AG04450 (cell line): ENCODE results near the gene CRTAP. TPM values are rescaled to one million over a fixed set of nuclear protein-coding genes. Genes with fewer than 3 reads are reported as not detected.

Experiments used
- polyA plus RNA-seq: library from polyadenylated mRNA; depleted of rRNA; stranded (reverse); fragments of >200 nt; gene quantifications from 2 replicates; pipeline ENCODE4 v1.2.3, GENCODE V29; 2011; rRNA removed
- small RNA-seq: library from RNA; depleted of rRNA; stranded (forward); fragments of <200 nt; gene quantifications from one replicate; pipeline ENCODE3, GENCODE V24; 2012; ENCODE audit warnings: low read depth; ENCODE audit not compliant: insufficient read length

The CRTAP gene
- polyA plus RNA-seq, 1 experiment, result 338 TPM

Small RNAs within 50 kb of the gene (small RNA-seq; reads per million reads assigned to genes)
- not detected for gene AC123900.1
- gene RN7SL296P, result not detected
- not detected for gene SUMO2P10

Other genes with a start within 250 kb of the CRTAP start
- gene CCR4, start 162.4 kb upstream of the CRTAP start, polyA plus RNA-seq, result not detected in 2 replicates
- gene GLB1, start 16.9 kb upstream of the CRTAP start, polyA plus RNA-seq, result 100 and 101 TPM in 2 replicates
- 2.6 and 2.8 TPM in 2 replicates for gene TMPPE, start 16.9 kb upstream of the CRTAP start, polyA plus RNA-seq
- 1.8 TPM in 2 replicates for gene SUSD5, start 104.8 kb downstream of the CRTAP start, polyA plus RNA-seq
- 14.4 and 14.9 TPM in 2 replicates for gene FBXL2, start 163.4 kb downstream of the CRTAP start, polyA plus RNA-seq